ENCODE data around the gene PARP11.

- TF ChIP-seq, protein P1, sequence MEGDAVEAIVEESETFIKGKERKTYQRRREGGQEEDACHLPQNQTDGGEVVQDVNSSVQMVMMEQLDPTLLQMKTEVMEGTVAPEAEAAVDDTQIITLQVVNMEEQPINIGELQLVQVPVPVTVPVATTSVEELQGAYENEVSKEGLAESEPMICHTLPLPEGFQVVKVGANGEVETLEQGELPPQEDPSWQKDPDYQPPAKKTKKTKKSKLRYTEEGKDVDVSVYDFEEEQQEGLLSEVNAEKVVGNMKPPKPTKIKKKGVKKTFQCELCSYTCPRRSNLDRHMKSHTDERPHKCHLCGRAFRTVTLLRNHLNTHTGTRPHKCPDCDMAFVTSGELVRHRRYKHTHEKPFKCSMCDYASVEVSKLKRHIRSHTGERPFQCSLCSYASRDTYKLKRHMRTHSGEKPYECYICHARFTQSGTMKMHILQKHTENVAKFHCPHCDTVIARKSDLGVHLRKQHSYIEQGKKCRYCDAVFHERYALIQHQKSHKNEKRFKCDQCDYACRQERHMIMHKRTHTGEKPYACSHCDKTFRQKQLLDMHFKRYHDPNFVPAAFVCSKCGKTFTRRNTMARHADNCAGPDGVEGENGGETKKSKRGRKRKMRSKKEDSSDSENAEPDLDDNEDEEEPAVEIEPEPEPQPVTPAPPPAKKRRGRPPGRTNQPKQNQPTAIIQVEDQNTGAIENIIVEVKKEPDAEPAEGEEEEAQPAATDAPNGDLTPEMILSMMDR (IDR thresholded peaks at IDR 0.05; ENCODE audit: control extremely low read depth in 1 of 3, insufficient read depth in 1 of 3, low read depth in 1 of 3, low read length in 3 of 3), result no peak
- TF ChIP-seq SIX5 (IDR thresholded peaks at IDR 0.05; ENCODE audit: low read depth, low read length) (no peak), EP300 (IDR thresholded peaks at IDR 0.05; ENCODE audit: borderline replicate concordance in 1 of 2, low read depth in 2 of 2, low read length in 2 of 2) (no peak), SIRT6 (IDR thresholded peaks at IDR 0.05; ENCODE audit: low read length) (no peak), RAD21 (IDR thresholded peaks at IDR 0.05 in 1 of 2, conservative IDR thresholded peaks at IDR 0.05 in 1 of 2; ENCODE audit: low read depth in 2 of 2, low read length in 2 of 2) (no peak), GTF2F1 (IDR thresholded peaks at IDR 0.05; ENCODE audit: borderline replicate concordance, low read depth, low read length) (no peak), SIN3A (conservative IDR thresholded peaks at IDR 0.05 in 1 of 2, IDR thresholded peaks at IDR 0.05 in 1 of 2; ENCODE audit: low read depth in 1 of 2, low read length in 2 of 2) (no peak), SRF (IDR thresholded peaks at IDR 0.05; ENCODE audit: low read depth, low read length) (no peak)
Observed at GRCh38 chr12:3792623-3793288, 80.4 kb downstream of the PARP11 start.
